ENCODE results near the gene CELF1.

The CELF1 gene

GRCh38 chr11:47507563-47508239 lies 45.2 kb downstream of the CELF1 start:
- no peak for DNase-seq

- no peak for DNase-seq
Observed at GRCh38 chr11:47506795-47507562, 46.0 kb downstream of the CELF1 start.

GRCh38 chr11:47506373-47506772 lies 46.6 kb downstream of the CELF1 start:
- no peak for DNase-seq

GRCh38 chr11:47504910-47505309 lies 48.0 kb downstream of the CELF1 start:
- no peak for DNase-seq

- no peak for DNase-seq
Observed at GRCh38 chr11:47503227-47503626, 49.7 kb downstream of the CELF1 start.

- no peak for DNase-seq
Observed at GRCh38 chr11:47502767-47503166, 50.2 kb downstream of the CELF1 start.

- no peak for DNase-seq
Observed at GRCh38 chr11:47501101-47501500, 51.8 kb downstream of the CELF1 start.

- no peak for DNase-seq
Observed at GRCh38 chr11:47500121-47500520, 52.8 kb downstream of the CELF1 start.

- no peak for DNase-seq
Observed at GRCh38 chr11:47499614-47500013, 53.3 kb downstream of the CELF1 start.

- DNase-seq: no peak
Observed at GRCh38 chr11:47499161-47499560, 53.8 kb downstream of the CELF1 start.

GRCh38 chr11:47498584-47499152 lies 54.3 kb downstream of the CELF1 start:
- no peak for DNase-seq

GRCh38 chr11:47498149-47498548 lies 54.8 kb downstream of the CELF1 start:
- DNase-seq: no peak

- DNase-seq: no peak
Observed at GRCh38 chr11:47496808-47497207, 56.1 kb downstream of the CELF1 start.

GRCh38 chr11:47495856-47496217 lies 57.1 kb downstream of the CELF1 start:
- DNase-seq: no peak

GRCh38 chr11:47495011-47495855 lies 57.7 kb downstream of the CELF1 start:
- no peak for DNase-seq

- no peak for DNase-seq
Observed at GRCh38 chr11:47489395-47489755, 63.6 kb downstream of the CELF1 start.

- no peak for DNase-seq
Observed at GRCh38 chr11:47488674-47489394, 64.1 kb downstream of the CELF1 start.

- DNase-seq: no peak
Observed at GRCh38 chr11:47488111-47488510, 64.8 kb downstream of the CELF1 start.

GRCh38 chr11:47487421-47487820 lies 65.5 kb downstream of the CELF1 start:
- DNase-seq: no peak

GRCh38 chr11:47485107-47485506 lies 67.8 kb downstream of the CELF1 start:
- DNase-seq: no peak

- DNase-seq: no peak
Observed at GRCh38 chr11:47483457-47483856, 69.5 kb downstream of the CELF1 start.

- no peak for DNase-seq
Observed at GRCh38 chr11:47480762-47481161, 72.2 kb downstream of the CELF1 start.
